ENCODE data around the gene HOXD11. TPM values are rescaled to one million over a fixed set of nuclear protein-coding genes. Genes with fewer than 3 reads are reported as not detected.

Gene HOXD11
- total and polyA plus RNA-seq, 2 experiments from 2014 or later = not detected

DNA sequence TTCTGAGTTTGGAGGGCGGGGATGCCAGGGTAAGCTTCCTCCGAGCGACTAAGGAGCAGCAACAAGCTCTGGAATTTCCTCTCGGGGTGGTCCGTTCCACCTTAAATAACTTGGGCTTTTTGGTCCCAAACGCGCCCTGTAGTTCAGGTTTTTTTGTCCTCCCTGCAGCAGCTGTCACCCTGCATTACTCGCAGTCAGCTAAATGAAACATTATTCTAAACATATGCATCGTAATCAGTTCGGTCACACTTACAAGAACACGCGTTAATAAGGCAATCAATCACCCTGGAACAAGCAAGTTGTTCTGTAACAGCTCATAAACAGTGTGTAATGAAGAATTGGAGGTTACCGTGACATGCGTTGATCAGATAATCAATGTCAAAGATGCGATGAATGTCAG, 31.6 kb upstream of the HOXD11 start:
- Histone ChIP-seq H3K4me3 (peak overlapping the region; percentile 7), H3K27ac (no peak overlapping the region), H3K9me3 (ENCODE audit: low read depth) (no peaks in the 10 kb centered on the region), H3K27me3 (peaks cover 100% of the 10 kb centered on the region), H3K36me3 (no peaks in the 10 kb centered on the region), H3K4me1 (ENCODE audit: low read depth) (peaks cover 3% of the 10 kb centered on the region)
- no peak for TF ChIP-seq CTCF (IDR thresholded peaks at IDR 0.05; ENCODE audit: low read depth, low read length)
- no peak for DNase-seq (ENCODE audit: low read depth in 1 of 2, low spot score in 1 of 2)

DNA sequence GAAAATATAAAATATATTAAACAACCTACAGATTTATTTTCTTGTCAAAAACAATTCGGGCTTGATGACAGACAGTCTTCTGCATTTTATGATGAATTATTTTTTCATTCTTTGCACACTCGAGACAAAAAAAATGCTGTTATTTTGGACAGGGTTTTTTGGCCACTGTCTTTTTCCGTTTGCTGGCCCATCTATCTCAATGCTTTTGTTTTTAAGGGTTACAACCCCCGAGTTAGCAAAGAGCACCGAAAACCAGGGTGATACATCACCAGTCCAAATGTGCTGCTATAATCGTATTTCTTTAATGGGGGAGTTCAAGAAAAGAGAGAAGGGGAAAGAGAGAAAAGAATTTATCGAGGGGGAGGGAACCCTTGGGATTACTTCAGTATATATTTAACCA, 31.0 kb upstream of the HOXD11 start:
- TF ChIP-seq CTCF (IDR thresholded peaks at IDR 0.05; ENCODE audit: low read depth, low read length) = no peak
- H3K4me3 ChIP-seq = no peak overlapping the region

GRCh38 chr2:176076796-176077195, 30.3 kb upstream of the HOXD11 start:
- no peak overlapping the region for H3K4me3 ChIP-seq
- H3K27ac ChIP-seq = no peak overlapping the region
- H3K4me1 ChIP-seq (ENCODE audit: low read depth) = peaks cover 3% of the 10 kb centered on the region
- H3K36me3 ChIP-seq = no peaks in the 10 kb centered on the region
- peaks cover 100% of the 10 kb centered on the region for H3K27me3 ChIP-seq
- H3K9me3 ChIP-seq (ENCODE audit: low read depth) = no peaks in the 10 kb centered on the region
- no peak for DNase-seq (ENCODE audit: low read depth in 1 of 2, low spot score in 1 of 2)
- TF ChIP-seq CTCF (IDR thresholded peaks at IDR 0.05; ENCODE audit: low read depth, low read length) = no peak

More for the DNA sequence above, 31.0 kb upstream of the HOXD11 start:
- no peaks in the 10 kb centered on the region for H3K9me3 ChIP-seq (ENCODE audit: low read depth)
- no peaks in the 10 kb centered on the region for H3K36me3 ChIP-seq
- H3K27me3 ChIP-seq = peaks cover 100% of the 10 kb centered on the region
- H3K27ac ChIP-seq = no peak overlapping the region
- peaks cover 3% of the 10 kb centered on the region for H3K4me1 ChIP-seq (ENCODE audit: low read depth)
- no peak for DNase-seq (ENCODE audit: low read depth in 1 of 2, low spot score in 1 of 2)

DNA sequence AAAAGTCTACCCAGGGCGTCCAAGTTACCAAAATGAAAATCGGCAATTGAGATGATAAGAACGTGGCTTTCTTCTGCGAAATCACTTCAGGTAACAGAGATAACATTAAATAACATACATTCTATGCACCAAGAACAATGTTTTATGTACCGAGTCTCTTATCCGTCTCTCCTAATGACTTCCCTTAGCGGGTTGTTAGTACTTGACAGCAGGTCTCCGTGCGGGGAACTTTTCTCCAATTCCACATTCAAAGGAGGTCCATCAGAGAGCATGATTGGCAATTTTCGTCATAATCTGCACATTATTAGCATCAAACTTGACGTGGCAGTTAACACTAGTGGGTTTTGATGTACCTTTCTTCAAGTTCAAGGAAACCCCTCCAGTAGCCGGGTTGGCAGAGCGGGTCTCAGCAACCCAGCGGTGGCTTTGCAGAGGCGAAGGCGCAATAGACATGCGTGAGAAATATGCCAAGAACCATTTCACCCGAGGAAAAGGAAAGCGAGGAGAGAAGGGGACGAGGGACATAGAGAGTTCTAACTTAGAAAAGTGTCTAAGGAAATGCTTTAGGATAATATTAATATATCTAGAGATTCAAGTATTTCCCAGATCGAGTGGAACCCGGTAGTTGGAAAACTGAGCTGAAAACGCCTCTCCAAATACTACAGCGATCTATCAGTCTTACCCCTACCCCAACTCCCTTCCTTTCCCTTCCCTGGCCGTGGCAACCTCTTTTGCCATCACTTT, 28.4 kb upstream of the HOXD11 start:
- no peak for DNase-seq (ENCODE audit: low read depth in 1 of 2, low spot score in 1 of 2)
- Histone ChIP-seq H3K27me3 (peaks cover 100% of the 10 kb centered on the region), H3K4me3 (peak overlapping the region; percentile 32), H3K27ac (no peak overlapping the region), H3K36me3 (no peaks in the 10 kb centered on the region), H3K4me1 (ENCODE audit: low read depth) (peaks cover 3% of the 10 kb centered on the region), H3K9me3 (ENCODE audit: low read depth) (no peaks in the 10 kb centered on the region)
- TF ChIP-seq CTCF (IDR thresholded peaks at IDR 0.05; ENCODE audit: low read depth, low read length) = no peak

- Histone ChIP-seq H3K27ac (no peak overlapping the region), H3K4me3 (peak overlapping the region; percentile 32), H3K27me3 (peaks cover 100% of the 10 kb centered on the region), H3K36me3 (no peaks in the 10 kb centered on the region), H3K4me1 (ENCODE audit: low read depth) (peaks cover 3% of the 10 kb centered on the region), H3K9me3 (ENCODE audit: low read depth) (no peaks in the 10 kb centered on the region)
- no peak for TF ChIP-seq CTCF (IDR thresholded peaks at IDR 0.05; ENCODE audit: low read depth, low read length)
- DNase-seq (ENCODE audit: low read depth in 1 of 2, low spot score in 1 of 2) = no peak
Observed at GRCh38 chr2:176079285-176079830, 27.7 kb upstream of the HOXD11 start.

All from cardiac muscle cell (in vitro differentiated cells and primary cell).